IMR-90 (cell line): ENCODE measurements around the gene DLX6. TPM values are rescaled to one million over a fixed set of nuclear protein-coding genes. Genes with fewer than 3 reads are reported as not detected.

ENCODE experiments used
- ATAC-seq: fragments of 200-7000 bp; cut with Tn5 transposase; 2 replicates; pipeline ENCODE4 v1.9.1; 2020; ENCODE audit warnings: low read depth, mild to moderate bottlenecking, moderate library complexity
- BruUV-seq: library from RNA; stranded (reverse); fragments of 400-500 nt; replicated peaks from 2 replicates; lab custom pipeline; 2021; lab: Mats Ljungman, UMichigan
- CTCF ChIA-PET: fragments of 300-600 bp; formaldehyde crosslinking; extraction: SDS; loops from one replicate; lab custom pipeline; 2021; ENCODE audit warnings: antibody characterized with exemption; lab: Yijun Ruan, JAX
- POLR2A ChIA-PET: fragments of 300-600 bp; sonication (Branson Sonifier 250); formaldehyde crosslinking; loops from one replicate; lab custom pipeline; 2022; ENCODE audit warnings: antibody characterized with exemption; ENCODE audit not compliant: unreplicated experiment; lab: Charles Lee
- DNase-seq: peaks from one replicate; pipeline ENCODE4 v3.0.0; 2013
- H2AFZ ChIP-seq: replicated peaks from 2 replicates; pipeline ENCODE3; 2013; ENCODE audit warnings: low read length, mild to moderate bottlenecking; ENCODE audit not compliant: poor library complexity
- H2AK5ac ChIP-seq: 2 replicates; pipeline ENCODE4 v1.6.1; 2013; ENCODE audit warnings: low read depth, low read length, inconsistent platforms
- H2AK9ac ChIP-seq: replicated peaks from 2 replicates; pipeline ENCODE3; 2013; ENCODE audit warnings: mild to moderate bottlenecking, low read depth, low read length, moderate library complexity; ENCODE audit not compliant: poor library complexity
- H2BK120ac ChIP-seq: 2 replicates; pipeline ENCODE4 v1.6.1; 2013; ENCODE audit warnings: low read depth, low read length, inconsistent platforms
- H2BK15ac ChIP-seq: 3 replicates; pipeline ENCODE4 v1.6.1; 2013; ENCODE audit warnings: low read depth, low read length, inconsistent platforms
- H2BK20ac ChIP-seq: 2 replicates; pipeline ENCODE4 v1.6.1; 2013; ENCODE audit warnings: low read depth, mild to moderate bottlenecking, inconsistent platforms, low read length, moderate library complexity
- H2BK5ac ChIP-seq: 2 replicates; pipeline ENCODE4 v1.6.1; 2013; ENCODE audit warnings: mild to moderate bottlenecking, low read depth, low read length, inconsistent platforms; ENCODE audit not compliant: poor library complexity, severe bottlenecking
- H3K14ac ChIP-seq: replicated peaks from 2 replicates; pipeline ENCODE4 v1.6.1; 2013; ENCODE audit warnings: low read depth, low read length, inconsistent platforms
- H3K18ac ChIP-seq: 2 replicates; pipeline ENCODE4 v1.6.1; 2013; ENCODE audit warnings: low read depth, low read length, control low read depth
- H3K23ac ChIP-seq: 2 replicates; pipeline ENCODE4 v1.6.1; 2013; ENCODE audit warnings: low read depth, low read length, inconsistent platforms
- H3K27ac ChIP-seq: 2 replicates; pipeline ENCODE4 v1.5.1; 2013; ENCODE audit warnings: mild to moderate bottlenecking, control low read depth, low read length; ENCODE audit not compliant: insufficient read depth
- H3K27me3 ChIP-seq: 2 replicates; pipeline ENCODE4 v1.6.1; 2013; ENCODE audit warnings: low read length; ENCODE audit not compliant: control insufficient read depth, insufficient read depth
- H3K36me3 ChIP-seq: 2 replicates; pipeline ENCODE4 v1.6.1; 2013; ENCODE audit warnings: low read length, mixed read lengths; ENCODE audit not compliant: control insufficient read depth, insufficient read depth
- H3K4ac ChIP-seq: 2 replicates; pipeline ENCODE4 v1.6.1; 2013; ENCODE audit warnings: low read depth, low read length, inconsistent platforms
- H3K4me1 ChIP-seq: 2 replicates; pipeline ENCODE4 v1.6.1; 2013; ENCODE audit warnings: low read length, mixed read lengths; ENCODE audit not compliant: control insufficient read depth, insufficient read depth
- H3K4me2 ChIP-seq: 2 replicates; pipeline ENCODE4 v1.6.1; 2013; ENCODE audit warnings: low read depth, mild to moderate bottlenecking, control low read depth, low read length, moderate library complexity
- H3K4me3 ChIP-seq: 2 replicates; pipeline ENCODE4 v1.5.1; 2013; ENCODE audit warnings: low read depth, mild to moderate bottlenecking, control low read depth, low read length, moderate library complexity; ENCODE audit not compliant: insufficient read depth
- H3K56ac ChIP-seq: 2 replicates; pipeline ENCODE4 v1.6.1; 2013; ENCODE audit warnings: low read length, inconsistent platforms; ENCODE audit not compliant: insufficient read depth; ENCODE audit errors: extremely low read depth
- H3K79me1 ChIP-seq, 2 experiments: 2 replicates each; pipeline ENCODE4 v1.6.1; 2013; ENCODE audit warnings: low read length in 2 of 2, inconsistent platforms in 1 of 2, low read depth in 1 of 2
- H3K9ac ChIP-seq: 2 replicates; pipeline ENCODE4 v1.6.1; 2013; ENCODE audit warnings: low read depth, low read length, control low read depth
- H3K9me1 ChIP-seq: 2 replicates; pipeline ENCODE4 v1.6.1; 2013; ENCODE audit warnings: low read length, inconsistent platforms; ENCODE audit not compliant: insufficient read depth
- H3K9me3 ChIP-seq: 2 replicates; pipeline ENCODE4 v1.6.1; 2013; ENCODE audit warnings: low read length; ENCODE audit not compliant: control insufficient read depth, insufficient read depth
- H4K20me1 ChIP-seq: 2 replicates; pipeline ENCODE4 v1.6.1; 2013; ENCODE audit warnings: low read length, inconsistent platforms; ENCODE audit not compliant: insufficient read depth
- H4K5ac ChIP-seq: 2 replicates; pipeline ENCODE4 v1.6.1; 2013; ENCODE audit warnings: mild to moderate bottlenecking, low read depth, low read length, control low read depth
- H4K8ac ChIP-seq, 2 experiments: 2 replicates each; pipeline ENCODE4 v1.6.1; 2013; ENCODE audit warnings: low read depth in 2 of 2, low read length in 2 of 2, control low read depth in 1 of 2, inconsistent platforms in 1 of 2
- H4K91ac ChIP-seq: 2 replicates; pipeline ENCODE4 v1.6.1; 2013; ENCODE audit warnings: low read depth, low read length, inconsistent platforms; ENCODE audit not compliant: insufficient read depth
- BHLHE40 ChIP-seq: fragments of 150-350 bp; IDR thresholded peaks from 2 replicates; pipeline ENCODE4 v1.6.1; 2016; ENCODE audit warnings: mild to moderate bottlenecking, low read depth, low read length
- CEBPB ChIP-seq: IDR thresholded peaks from 2 replicates; pipeline ENCODE4 v1.6.1; 2012; ENCODE audit warnings: low read depth, low read length, improper control_type of control experiment
- CHD1 ChIP-seq: IDR thresholded peaks from 2 replicates; pipeline ENCODE4 v1.6.1; 2012; ENCODE audit warnings: low read depth, low read length, improper control_type of control experiment
- CTCF ChIP-seq: conservative IDR thresholded peaks from 2 replicates; pipeline ENCODE4 v1.5.1; 2012; ENCODE audit warnings: mild to moderate bottlenecking, low read depth, low read length, improper control_type of control experiment
- ELK1 ChIP-seq: fragments of 150-350 bp; IDR thresholded peaks from 2 replicates; pipeline ENCODE4 v1.6.1; 2016; ENCODE audit warnings: low read depth, mild to moderate bottlenecking, low read length, moderate library complexity, borderline replicate concordance
- FOS ChIP-seq: fragments of 150-350 bp; IDR thresholded peaks from 2 replicates; pipeline ENCODE4 v1.6.1; 2016; ENCODE audit warnings: low read depth, low read length
- MAFK ChIP-seq: IDR thresholded peaks from 2 replicates; pipeline ENCODE4 v1.6.1; 2012; ENCODE audit warnings: low read depth, low read length, improper control_type of control experiment
- MAZ ChIP-seq: IDR thresholded peaks from 2 replicates; pipeline ENCODE4 v1.6.1; 2012; ENCODE audit warnings: low read depth, mild to moderate bottlenecking, low read length, improper control_type of control experiment, moderate library complexity, borderline replicate concordance
- MXI1 ChIP-seq: IDR thresholded peaks from 2 replicates; pipeline ENCODE4 v1.6.1; 2012; ENCODE audit warnings: low read depth, mild to moderate bottlenecking, low read length, moderate library complexity, borderline replicate concordance
- NFE2L2 ChIP-seq: fragments of 150-350 bp; IDR thresholded peaks from 2 replicates; pipeline ENCODE4 v1.6.1; 2016; ENCODE audit warnings: low read depth, mild to moderate bottlenecking, low read length
- POLR2A ChIP-seq: IDR thresholded peaks from 2 replicates; pipeline ENCODE4 v1.6.1; 2012; ENCODE audit warnings: mild to moderate bottlenecking, low read depth, low read length
- RAD21 ChIP-seq: IDR thresholded peaks from 2 replicates; pipeline ENCODE4 v1.6.1; 2012; ENCODE audit warnings: low read length, improper control_type of control experiment
- RCOR1 ChIP-seq: IDR thresholded peaks from 2 replicates; pipeline ENCODE4 v1.6.1; 2012; ENCODE audit warnings: mild to moderate bottlenecking, low read length, improper control_type of control experiment; ENCODE audit not compliant: insufficient replicate concordance
- RFX5 ChIP-seq: IDR thresholded peaks from 2 replicates; pipeline ENCODE4 v1.8.0; 2012; ENCODE audit warnings: low read depth, mild to moderate bottlenecking, low read length, moderate library complexity
- SMC3 ChIP-seq: fragments of 150-350 bp; IDR thresholded peaks from 2 replicates; pipeline ENCODE4 v1.6.1; 2016; ENCODE audit warnings: low read depth, mild to moderate bottlenecking, antibody characterized with exemption, low read length, moderate library complexity
- USF2 ChIP-seq: fragments of 150-350 bp; IDR thresholded peaks from 2 replicates; pipeline ENCODE4 v1.6.1; 2017; ENCODE audit warnings: mild to moderate bottlenecking, antibody characterized with exemption, low read length, low read depth
- WGBS, 2 experiments: methylation state at CpG; one replicate each; pipeline versions ENCODE4 v1.1.5 to v1.1.7; 2013; ENCODE audit warnings: missing lambda C conversion rate in 2 of 2; ENCODE audit not compliant: insufficient read length in 1 of 2; ENCODE audit errors: extremely low coverage in 2 of 2; 5-methylcytosine and 5-hydroxymethylcytosine counted together
- dilution Hi-C: fragments of 300-500 bp; cut with HindIII; formaldehyde crosslinking; loops from one replicate; pipeline ENCODE4 v1.14.3; 2018; ENCODE audit warnings: low sequenced_read_pairs; ENCODE audit not compliant: unreplicated experiment
- in situ Hi-C: fragments of 300-500 bp; cut with MboI; formaldehyde crosslinking; loops from 3 replicates; pipeline ENCODE4 v1.14.3; 2019; ENCODE audit warnings: low sequenced_read_pairs, inconsistent platforms, mixed read lengths
- intact Hi-C: fragments of 100-400 bp; cut with micrococcal nuclease; formaldehyde crosslinking; loops from 2 replicates; pipeline ENCODE4 v1.10.0; 2022
- polyA plus RNA-seq, 3 experiments: library from polyadenylated mRNA; depleted of rRNA; stranded (reverse); fragments of >200 nt; gene quantifications; 2 replicates each; pipeline ENCODE4 v1.2.3, GENCODE V29; 2012; ENCODE audit warnings: low replicate concordance in 1 of 3
- total RNA-seq: library from RNA; depleted of rRNA; stranded (reverse); fragments of >200 nt; gene quantifications from 2 replicates; pipeline ENCODE4 v1.2.3, GENCODE V29; 2012

Gene DLX6
- total and polyA plus RNA-seq, 2 of the 4 experiments (the other 2 are of a cell fraction) = not detected

GRCh38 chr7:97025130-97025499, 19.8 kb downstream of the DLX6 start:
- Histone ChIP-seq H3K4me1 (no peaks in the 10 kb centered on the region), H4K5ac (no peak overlapping the region), H4K20me1 (no peaks in the 10 kb centered on the region), H2BK120ac (no peak overlapping the region), H3K27me3 (peaks cover 66% of the 10 kb centered on the region), H3K23ac (no peak overlapping the region), H4K91ac (no peak overlapping the region), H2BK15ac (no peak overlapping the region), H2BK5ac (no peak overlapping the region), H2AFZ (no peak overlapping the region), H3K9me1 (no peaks in the 10 kb centered on the region), H3K14ac (no peak overlapping the region), H3K4ac (no peak overlapping the region), H3K36me3 (no peaks in the 10 kb centered on the region), H3K9ac (no peak overlapping the region), H2AK9ac (no peak overlapping the region), H4K8ac (no peak overlapping the region), H3K18ac (no peak overlapping the region), H3K4me2 (no peak overlapping the region), H3K56ac (no peak overlapping the region), H3K4me3 (no peak overlapping the region), H2BK20ac (no peak overlapping the region), H3K9me3 (peaks cover 7% of the 10 kb centered on the region), H2AK5ac (no peak overlapping the region), H3K79me1 (no peaks in the 10 kb centered on the region), H3K27ac (no peak overlapping the region)
- no peak for TF ChIP-seq BHLHE40
- no peak for TF ChIP-seq SMC3
- TF ChIP-seq ELK1 = no peak
- no peak for TF ChIP-seq RFX5
- no peak for TF ChIP-seq CHD1
- TF ChIP-seq RAD21 = no peak
- TF ChIP-seq MXI1 = no peak
- no peak for TF ChIP-seq CEBPB
- no peak for TF ChIP-seq NFE2L2
- TF ChIP-seq CTCF = no peak
- TF ChIP-seq RCOR1 = no peak
- no peak for TF ChIP-seq FOS
- no peak for TF ChIP-seq USF2
- TF ChIP-seq POLR2A = no peak
- TF ChIP-seq MAFK = no peak
- no peak for TF ChIP-seq MAZ
- 14% methylated on average over 2 of the region's 8 CpGs; no CpG with 5 or more reads in 1 of the 2 experiments for WGBS, 2 experiments
- no peak for DNase-seq
- in situ Hi-C loops = loop anchor here (5.0 to 10.0 kb wide), 2 partner anchors 950 to 1108 kb away; no protein-coding TSS in a partner anchor
- no TSS peak for BruUV-seq
- ChIA-PET POLR2A (no interaction called here), CTCF (no interaction called here)
- intact Hi-C loops = loop anchor here (5.0 kb wide), 1 partner anchor 848 kb away; no protein-coding TSS in a partner anchor
- no peak for ATAC-seq
- dilution Hi-C loops = no loop called here
